Vagina (tissue), 2 donors: ENCODE results near the gene ESRRA. TPM values are rescaled to one million over a fixed set of nuclear protein-coding genes. Genes with fewer than 3 reads are reported as not detected.

ENCODE experiments used
- DNase-seq, 2 donors: peaks; one replicate each; pipeline ENCODE4 v3.0.0-alpha.2; 2017; ENCODE audit errors: extremely low spot score in 2 of 2
- H3K27ac ChIP-seq: fragments of 200-600 bp; sonication (generic); one replicate; pipeline ENCODE4 v1.5.1; 2019
- H3K27me3 ChIP-seq: fragments of 200-600 bp; sonication (generic); one replicate; pipeline ENCODE4 v1.5.1; 2019
- H3K36me3 ChIP-seq, 2 donors: fragments of 200-600 bp; sonication (generic); one replicate each; pipeline ENCODE4 v1.5.1; 2017 to 2019
- H3K4me1 ChIP-seq: fragments of 200-600 bp; sonication (generic); one replicate; pipeline ENCODE4 v1.5.1; 2019
- H3K4me3 ChIP-seq, 2 donors: fragments of 200-600 bp; sonication (generic); 1 replicate in 1 of 2; 2 replicates in 1 of 2; pipeline ENCODE4 v1.5.1; 2016 to 2019
- H3K9me3 ChIP-seq: fragments of 200-600 bp; sonication (generic); one replicate; pipeline ENCODE4 v1.5.1; 2019
- POLR2A ChIP-seq, 2 donors: fragments of 450-650 bp; IDR thresholded peaks; one replicate each; pipeline ENCODE4 v1.6.1; 2017; ENCODE audit warnings: antibody characterized with exemption in 2 of 2, mild to moderate bottlenecking in 2 of 2, moderate library complexity in 2 of 2
- POLR2AphosphoS5 ChIP-seq, 2 donors: sonication (generic); formaldehyde crosslinking; IDR thresholded peaks; one replicate each; pipeline ENCODE4 v1.9.0; 2017; ENCODE audit warnings: antibody characterized with exemption in 2 of 2, mild to moderate bottlenecking in 2 of 2, low read depth in 1 of 2; ENCODE audit not compliant: insufficient read depth in 1 of 2
- intact Hi-C: fragments of 100-400 bp; cut with DNase I; formaldehyde crosslinking; loops from one replicate; pipeline ENCODE4 v1.15.1; 2023
- total RNA-seq: library from RNA; depleted of rRNA; stranded (reverse); fragments of >200 nt; gene quantifications from one replicate; pipeline ENCODE4 v1.2.3, GENCODE V29; 2016
- TF ChIP-seq, protein P1 (sequence below), 3 experiments: fragments of 450-650 bp in 2 of 3; fragments of 200-600 bp in 1 of 3; sonication (generic) in 1 of 3; IDR thresholded peaks; one replicate each; pipeline ENCODE4 v1.5.1; 2017 to 2019; ENCODE audit warnings: antibody characterized with exemption in 3 of 3, mild to moderate bottlenecking in 2 of 3, moderate library complexity in 2 of 3

ESRRA gene
- total RNA-seq, 1 donor from 2014 or later, result 44.4 TPM

GRCh38 chr11:64352099-64352994 is 47.0 kb downstream of the ESRRA start:
- intact Hi-C loops, result loop anchor here (5.0 kb wide), 1 partner anchor 35 kb away; the partner anchor contains the start of genes PRDX5 and TRMT112
- Histone ChIP-seq H3K4me3 (no peak overlapping the region), H3K27me3 (no peaks in the 10 kb centered on the region), H3K9me3 (no peaks in the 10 kb centered on the region), H3K36me3 (no peaks in the 10 kb centered on the region), H3K4me1 (peaks cover 21% of the 10 kb centered on the region), H3K27ac (no peak overlapping the region)
- DNase-seq, result no peak
- no peak for TF ChIP-seq POLR2AphosphoS5 (IDR thresholded peaks at IDR 0.05; ENCODE audit: insufficient read depth in 1 of 2, low read depth in 1 of 2)
- no peak for TF ChIP-seq POLR2A (IDR thresholded peaks at IDR 0.05)
- TF ChIP-seq, protein P1, sequence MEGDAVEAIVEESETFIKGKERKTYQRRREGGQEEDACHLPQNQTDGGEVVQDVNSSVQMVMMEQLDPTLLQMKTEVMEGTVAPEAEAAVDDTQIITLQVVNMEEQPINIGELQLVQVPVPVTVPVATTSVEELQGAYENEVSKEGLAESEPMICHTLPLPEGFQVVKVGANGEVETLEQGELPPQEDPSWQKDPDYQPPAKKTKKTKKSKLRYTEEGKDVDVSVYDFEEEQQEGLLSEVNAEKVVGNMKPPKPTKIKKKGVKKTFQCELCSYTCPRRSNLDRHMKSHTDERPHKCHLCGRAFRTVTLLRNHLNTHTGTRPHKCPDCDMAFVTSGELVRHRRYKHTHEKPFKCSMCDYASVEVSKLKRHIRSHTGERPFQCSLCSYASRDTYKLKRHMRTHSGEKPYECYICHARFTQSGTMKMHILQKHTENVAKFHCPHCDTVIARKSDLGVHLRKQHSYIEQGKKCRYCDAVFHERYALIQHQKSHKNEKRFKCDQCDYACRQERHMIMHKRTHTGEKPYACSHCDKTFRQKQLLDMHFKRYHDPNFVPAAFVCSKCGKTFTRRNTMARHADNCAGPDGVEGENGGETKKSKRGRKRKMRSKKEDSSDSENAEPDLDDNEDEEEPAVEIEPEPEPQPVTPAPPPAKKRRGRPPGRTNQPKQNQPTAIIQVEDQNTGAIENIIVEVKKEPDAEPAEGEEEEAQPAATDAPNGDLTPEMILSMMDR (IDR thresholded peaks at IDR 0.05), result no peak

DNA sequence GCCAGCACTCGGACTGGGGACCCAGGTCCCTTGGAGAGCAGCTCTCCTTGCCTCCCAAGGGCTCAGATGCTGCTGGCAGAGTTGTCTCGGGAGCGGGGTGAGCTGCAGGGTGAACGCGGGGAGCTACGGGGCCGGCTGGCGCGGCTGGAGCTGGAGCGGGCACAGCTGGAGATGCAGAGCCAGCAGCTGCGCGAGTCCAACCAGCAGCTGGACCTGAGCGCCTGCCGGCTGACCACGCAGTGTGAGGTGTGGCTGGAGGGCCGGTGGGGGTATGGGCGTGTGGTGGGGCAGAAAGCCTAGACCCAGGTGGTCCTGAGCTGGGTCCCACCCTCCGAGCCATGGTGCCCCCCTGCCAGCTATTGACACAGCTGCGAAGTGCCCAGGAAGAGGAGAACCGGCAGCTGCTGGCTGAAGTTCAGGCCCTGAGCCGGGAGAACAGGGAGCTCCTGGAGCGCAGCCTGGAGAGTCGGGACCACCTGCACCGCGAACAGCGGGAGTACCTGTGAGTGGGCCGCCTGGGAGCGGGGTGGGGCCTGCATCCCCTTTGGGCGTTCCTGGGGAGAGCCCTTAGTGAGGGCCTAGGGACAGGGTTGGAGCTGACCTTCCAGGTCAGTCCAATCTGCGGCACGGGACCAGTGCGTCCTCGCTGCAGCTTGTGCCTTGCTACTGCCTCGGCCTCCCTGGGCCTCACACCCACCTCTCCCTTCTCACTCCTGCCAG is 47.8 kb downstream of the ESRRA start:
- intact Hi-C loops, result loop anchor here (5.0 kb wide), 1 partner anchor 36 kb away; the partner anchor contains the start of genes PRDX5 and TRMT112
- H3K4me1 ChIP-seq, result peaks cover 29% of the 10 kb centered on the region
- no peaks in the 10 kb centered on the region for H3K36me3 ChIP-seq
- no peak for DNase-seq
- H3K9me3 ChIP-seq, result no peaks in the 10 kb centered on the region
- no peak overlapping the region for H3K4me3 ChIP-seq
- H3K27me3 ChIP-seq, result no peaks in the 10 kb centered on the region
- TF ChIP-seq, protein P1 (IDR thresholded peaks at IDR 0.05), result no peak
- TF ChIP-seq POLR2AphosphoS5 (IDR thresholded peaks at IDR 0.05; ENCODE audit: insufficient read depth in 1 of 2, low read depth in 1 of 2), result no peak
- TF ChIP-seq POLR2A (IDR thresholded peaks at IDR 0.05), result no peak
- no peak overlapping the region for H3K27ac ChIP-seq

- Histone ChIP-seq H3K9me3 (no peaks in the 10 kb centered on the region), H3K36me3 (no peaks in the 10 kb centered on the region), H3K27me3 (no peaks in the 10 kb centered on the region), H3K27ac (no peak overlapping the region), H3K4me1 (peaks cover 27% of the 10 kb centered on the region), H3K4me3 (no peak overlapping the region)
- DNase-seq, result no peak
- intact Hi-C loops, result loop anchor here (5.0 kb wide), 1 partner anchor 37 kb away; the partner anchor contains the start of genes PRDX5 and TRMT112
- TF ChIP-seq POLR2AphosphoS5 (IDR thresholded peaks at IDR 0.05; ENCODE audit: insufficient read depth in 1 of 2, low read depth in 1 of 2), result no peak
- TF ChIP-seq, protein P1 (IDR thresholded peaks at IDR 0.05), result no peak
- no peak for TF ChIP-seq POLR2A (IDR thresholded peaks at IDR 0.05)
Observed at GRCh38 chr11:64353715-64354506, 48.6 kb downstream of the ESRRA start.

- Histone ChIP-seq H3K36me3 (no peaks in the 10 kb centered on the region), H3K27ac (no peak overlapping the region), H3K4me1 (peaks cover 40% of the 10 kb centered on the region), H3K9me3 (no peaks in the 10 kb centered on the region), H3K4me3 (peak overlapping the region; percentile 23 to 25), H3K27me3 (no peaks in the 10 kb centered on the region)
- TF ChIP-seq POLR2AphosphoS5 (IDR thresholded peaks at IDR 0.05; ENCODE audit: insufficient read depth in 1 of 2, low read depth in 1 of 2) (peak in 1 of 2 donors; percentile 61), POLR2A (IDR thresholded peaks at IDR 0.05) (no peak)
- TF ChIP-seq, protein P1 (IDR thresholded peaks at IDR 0.05), result peak in 2 of 3 experiments; percentile 17 to 46
- no peak for DNase-seq
- intact Hi-C loops, result no loop called here
Observed at GRCh38 chr11:64355078-64355940, 50.0 kb downstream of the ESRRA start.
